Heart right ventricle (tissue), 16 donors: Measurements from ENCODE around the gene NFE2L3. TPM values are rescaled to one million over a fixed set of nuclear protein-coding genes. Genes with fewer than 3 reads are reported as not detected.
"Not testable (repeated sequence)": the region's sequence is repeated elsewhere in the genome, so short reads cannot be mapped to it uniquely, and the experiment has no call there.

Experiments used
- ATAC-seq, 8 donors: fragments of 200-7000 bp; cut with Tn5 transposase; one replicate each; pipeline ENCODE4 v1.9.1; 2020; ENCODE audit warnings: mild to moderate bottlenecking in 8 of 8, moderate library complexity in 8 of 8, moderate number of reproducible peaks in 1 of 8
- DNase-seq, 2 donors: peaks; one replicate each; pipeline ENCODE4 v3.0.0-alpha.2; 2020
- H3K27ac ChIP-seq, 10 donors: fragments of 200-600 bp; sonication (generic) in 2 of 10; one replicate each; pipeline versions ENCODE4 v1.5.0 to v1.8.0; 2020 to 2022; ENCODE audit warnings: mild to moderate bottlenecking in 3 of 10
- H3K27me3 ChIP-seq, 7 donors: fragments of 200-600 bp; one replicate each; pipeline ENCODE4 v1.8.0; 2021 to 2022; ENCODE audit warnings: mild to moderate bottlenecking in 2 of 7
- H3K36me3 ChIP-seq, 9 donors: fragments of 200-600 bp; sonication (generic) in 1 of 9; one replicate each; pipeline versions ENCODE4 v1.5.0 to v1.8.0; 2020 to 2022; ENCODE audit warnings: mild to moderate bottlenecking in 2 of 9
- H3K4me1 ChIP-seq, 9 donors: fragments of 200-600 bp; sonication (generic) in 1 of 9; one replicate each; pipeline versions ENCODE4 v1.5.0 to v1.8.0; 2020 to 2022; ENCODE audit warnings: mild to moderate bottlenecking in 4 of 9
- H3K4me3 ChIP-seq, 10 donors: fragments of 200-600 bp; sonication (generic) in 2 of 10; one replicate each; pipeline versions ENCODE4 v1.5.0 to v1.8.0; 2020 to 2022; ENCODE audit warnings: mild to moderate bottlenecking in 7 of 10, moderate library complexity in 2 of 10
- H3K9me3 ChIP-seq, 11 donors: fragments of 200-600 bp in 10 of 11; sonication (generic) in 2 of 11; one replicate each; pipeline versions ENCODE4 v1.5.0 to v1.8.0; 2013 to 2022; ENCODE audit warnings: mild to moderate bottlenecking in 2 of 11, control low read depth in 1 of 11, moderate library complexity in 1 of 11
- WGBS, 2 donors: extraction: QIAGEN DNeasy Blood & Tissue Kit; methylation state at CpG; one replicate each; pipeline ENCODE4 v1.1.7; 2013; ENCODE audit warnings: inconsistent platforms in 1 of 2; 5-methylcytosine and 5-hydroxymethylcytosine counted together
- intact Hi-C, 10 donors: fragments of 100-400 bp; cut with DNase I; formaldehyde crosslinking; loops; one replicate each; pipeline versions ENCODE4 v1.11.1 to v1.14.2; 2022
- polyA plus RNA-seq, 2 donors: library from polyadenylated mRNA; stranded (reverse); fragments of 200-250 nt; gene quantifications; one replicate each; pipeline ENCODE4 v1.2.3, GENCODE V29; 2013
- total RNA-seq, 10 donors: library from RNA; stranded (reverse); fragmentation: NEBNext Ultra II Directional in 3 of 10; extraction: Animal tissue kit (Norgen Biotek cat#: 25700) in 3 of 10; gene quantifications; one replicate each; pipeline versions ENCODE4 v1.2.1 to v1.2.4, GENCODE V29; 2021 to 2023
- TF ChIP-seq, protein P1 (sequence below), 9 donors: fragments of 200-600 bp; sonication (generic) in 2 of 9; IDR thresholded peaks; one replicate each; pipeline versions ENCODE4 v1.5.0 to v1.8.0; 2021 to 2022; ENCODE audit warnings: antibody characterized with exemption in 9 of 9, mild to moderate bottlenecking in 5 of 9, moderate library complexity in 1 of 9
- donor health status: Arrhythmogenic right ventricular cardiomyopathy.
- donor health status: ischemic (EF 13 %, LVEDD 7.1; RV severe dilation, severe dysfunction).
- donor health status: healthy with polysubstance abuse.
- donor health status: DM: no; HTN: yes; CAD: no.
- donor health status: DM: no; HTN: no; CAD: no.
- donor health status: ischemic (EF 25% LVEDD 6.9; RV normal size, moderate dysfunction).
- donor health status: ischemic (EF 25% LVEDD 5.7; RV mildly dilated, moderate dysfunction).
- donor health status: healthy.
- donor health status: DM: yes; HTN: yes; CAD: no.
- donor health status: Ischemic cardiomyopathy.
- donor health status: ischemic (EF 35%, LVEDD 5.7; RV mildly dilated, moderate dysfunction).
- donor health status: nonischemic (EF 11% LVEDD 7.7; RV severe dilation, severe dysfunction).
- donor health status: DM: yes; HTN: yes; CAD: no.
- donor health status: PGD.
- donor health status: ischemic (EF 29% LVEDD 5.4; RV normal size, mild dysfunction).
- donor health status: nonischemic (EF 23%, LVEDD 6.1; RV moderate dilation, normal function).

Gene NFE2L3
- total and polyA plus RNA-seq, 12 donors, result 0.32 to 4.1 (median 1.1) TPM

- H3K27ac ChIP-seq, result peak overlapping the region in 1 of 10 donors; percentile 32
- peaks cover 14 to 99% (median 68%) of the 10 kb centered on the region in 9 donors for H3K4me1 ChIP-seq
- TF ChIP-seq, protein P1, sequence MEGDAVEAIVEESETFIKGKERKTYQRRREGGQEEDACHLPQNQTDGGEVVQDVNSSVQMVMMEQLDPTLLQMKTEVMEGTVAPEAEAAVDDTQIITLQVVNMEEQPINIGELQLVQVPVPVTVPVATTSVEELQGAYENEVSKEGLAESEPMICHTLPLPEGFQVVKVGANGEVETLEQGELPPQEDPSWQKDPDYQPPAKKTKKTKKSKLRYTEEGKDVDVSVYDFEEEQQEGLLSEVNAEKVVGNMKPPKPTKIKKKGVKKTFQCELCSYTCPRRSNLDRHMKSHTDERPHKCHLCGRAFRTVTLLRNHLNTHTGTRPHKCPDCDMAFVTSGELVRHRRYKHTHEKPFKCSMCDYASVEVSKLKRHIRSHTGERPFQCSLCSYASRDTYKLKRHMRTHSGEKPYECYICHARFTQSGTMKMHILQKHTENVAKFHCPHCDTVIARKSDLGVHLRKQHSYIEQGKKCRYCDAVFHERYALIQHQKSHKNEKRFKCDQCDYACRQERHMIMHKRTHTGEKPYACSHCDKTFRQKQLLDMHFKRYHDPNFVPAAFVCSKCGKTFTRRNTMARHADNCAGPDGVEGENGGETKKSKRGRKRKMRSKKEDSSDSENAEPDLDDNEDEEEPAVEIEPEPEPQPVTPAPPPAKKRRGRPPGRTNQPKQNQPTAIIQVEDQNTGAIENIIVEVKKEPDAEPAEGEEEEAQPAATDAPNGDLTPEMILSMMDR (IDR thresholded peaks at IDR 0.05), result no peak
- H3K27me3 ChIP-seq, result no peaks in the 10 kb centered on the region
- H3K9me3 ChIP-seq, result no peaks in the 10 kb centered on the region
- WGBS, 2 donors, result 66 to 77% methylated on average over 3 of the region's 3 CpGs
- H3K36me3 ChIP-seq, result peaks cover 0 to 100% (median 91%) of the 10 kb centered on the region in 9 donors
- no peak for ATAC-seq
- intact Hi-C loops, result no loop called here
- no peak overlapping the region for H3K4me3 ChIP-seq
- DNase-seq, result no peak
These were observed 40.6 kb downstream of the NFE2L3 start for GRCh38 chr7:26192485-26193087.

DNA sequence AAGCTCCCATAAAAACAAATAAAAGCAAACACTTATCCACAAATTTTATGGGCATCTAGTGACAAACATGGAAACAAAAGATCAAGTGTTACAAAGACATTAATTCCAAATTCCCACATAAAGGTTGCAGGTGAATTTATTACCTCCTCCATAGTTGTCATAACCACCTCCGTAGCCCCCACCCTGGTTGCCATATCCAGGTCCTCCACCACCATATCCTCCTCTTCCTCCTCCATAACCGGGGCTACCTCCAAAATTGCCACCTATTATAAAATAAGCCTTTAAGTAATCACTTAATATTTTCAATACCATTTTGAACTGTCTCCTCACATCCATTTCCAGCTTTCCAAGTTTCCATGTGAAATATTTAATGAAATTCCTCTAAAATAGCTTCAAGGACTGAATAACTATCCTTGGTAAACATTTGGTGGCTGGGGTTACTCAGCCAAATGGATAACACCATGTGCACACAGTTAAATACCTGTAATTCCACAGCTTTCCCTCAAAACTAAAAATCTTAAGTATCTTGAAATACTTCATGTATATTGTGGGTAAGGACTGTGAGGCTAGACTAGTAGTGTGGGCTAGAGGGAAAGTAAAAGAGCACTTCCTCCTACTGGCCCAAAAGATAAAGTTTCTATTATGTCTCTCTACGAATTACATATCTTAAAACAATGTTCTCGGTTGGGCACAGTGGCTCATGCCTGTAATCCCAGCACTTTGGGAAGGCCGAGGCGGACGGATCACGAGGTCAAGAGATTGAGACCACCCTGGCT, 41.6 kb downstream of the NFE2L3 start:
- intact Hi-C loops, result no loop called here

GRCh38 chr7:26194764-26195163, 42.8 kb downstream of the NFE2L3 start:
- ATAC-seq, DNase-seq, H3K9me3 ChIP-seq, H3K27me3 ChIP-seq: not testable (repeated sequence)
- H3K4me1 ChIP-seq, result peaks cover 14 to 82% (median 72%) of the 10 kb centered on the region in 9 donors
- WGBS, 2 donors, result 64 to 66% methylated on average over 11 of the region's 11 CpGs
- intact Hi-C loops, result loop anchor here in 2 of 10 donors (5.0 kb wide), 3 partner anchors 37 to 102 kb away; partner anchors contain the start of gene NFE2L3 (in 1 of the 2)
- peak overlapping the region in 1 of 10 donors; percentile 42 for H3K27ac ChIP-seq
- peak overlapping the region in 1 of 10 donors; percentile 4 for H3K4me3 ChIP-seq
- H3K36me3 ChIP-seq, result peaks cover 0 to 91% (median 71%) of the 10 kb centered on the region in 9 donors

More for the DNA sequence above, 41.6 kb downstream of the NFE2L3 start:
- peaks cover 14 to 93% (median 72%) of the 10 kb centered on the region in 9 donors for H3K4me1 ChIP-seq
- peak overlapping the region in 1 of 10 donors; percentile 4 for H3K4me3 ChIP-seq
- DNase-seq (no peak), ATAC-seq (peak in 2 of 8 donors; percentile 37)
- no peaks in the 10 kb centered on the region for H3K27me3 ChIP-seq
- TF ChIP-seq, protein P1 (IDR thresholded peaks at IDR 0.05), result no peak
- peaks cover 0 to 96% (median 81%) of the 10 kb centered on the region in 9 donors for H3K36me3 ChIP-seq
- 64 to 68% methylated on average over 8 of the region's 8 CpGs for WGBS, 2 donors
- peak overlapping the region in 1 of 10 donors; percentile 42 for H3K27ac ChIP-seq
- no peaks in the 10 kb centered on the region for H3K9me3 ChIP-seq

GRCh38 chr7:26195182-26195581, 43.2 kb downstream of the NFE2L3 start:
- TF ChIP-seq, protein P1 (IDR thresholded peaks at IDR 0.05), result no peak
- intact Hi-C loops, result loop anchor here in 2 of 10 donors (5.0 kb wide), 3 partner anchors 38 to 103 kb away; partner anchors contain the start of gene NFE2L3 (in 1 of the 2)
- peak overlapping the region in 1 of 10 donors; percentile 42 for H3K27ac ChIP-seq
- 71 to 72% methylated on average over 5 of the region's 5 CpGs for WGBS, 2 donors
- no peak for DNase-seq
- peaks cover 14 to 78% (median 72%) of the 10 kb centered on the region in 9 donors for H3K4me1 ChIP-seq
- H3K4me3 ChIP-seq, result peak overlapping the region in 2 of 10 donors; percentile 4 to 97
- H3K27me3 ChIP-seq, result no peaks in the 10 kb centered on the region
- no peaks in the 10 kb centered on the region for H3K9me3 ChIP-seq
- peaks cover 0 to 87% (median 67%) of the 10 kb centered on the region in 9 donors for H3K36me3 ChIP-seq
- no peak for ATAC-seq
